ENCODE results near the gene COL6A1.
"Not testable (repeated sequence)": the region's sequence is repeated elsewhere in the genome, so short reads cannot be mapped to it uniquely, and the experiment has no call there.

COL6A1 gene

DNA sequence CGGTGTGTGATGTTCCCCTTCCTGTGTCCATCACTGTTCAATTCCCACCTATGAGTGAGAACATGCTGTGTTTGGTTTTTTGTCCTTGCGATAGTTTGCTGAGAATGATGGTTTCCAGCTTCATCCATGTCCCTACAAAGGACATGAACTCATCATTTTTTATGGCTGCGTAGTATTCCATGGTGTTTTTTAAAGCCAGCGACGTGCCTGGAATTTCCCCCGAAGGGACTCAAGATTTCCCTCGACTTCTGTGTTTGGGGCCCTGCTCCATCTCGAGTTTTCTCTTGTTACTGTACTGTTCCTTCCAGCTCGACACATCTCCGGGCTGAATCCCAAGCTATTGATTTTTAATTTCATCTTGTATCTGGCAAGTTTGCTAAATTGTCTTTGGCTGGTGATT lies 29.0 kb upstream of the COL6A1 start:
- H3K4me3 ChIP-seq (ENCODE audit: control insufficient read depth in 1 of 7, extremely low read depth in 1 of 7, insufficient read depth in 4 of 7, low read depth in 2 of 7, low read length in 6 of 7); POLR2A ChIA-PET; DNase-seq; H3K9me3 ChIP-seq (ENCODE audit: control extremely low read depth in 1 of 5, control insufficient read depth in 4 of 5, insufficient read depth in 2 of 5, low read depth in 1 of 5, low read length in 4 of 5); H3K4me1 ChIP-seq (ENCODE audit: control extremely low read depth in 1 of 4, control insufficient read depth in 4 of 4, insufficient read depth in 4 of 4, low read length in 3 of 4); H3K36me3 ChIP-seq (ENCODE audit: control insufficient read depth in 4 of 4, insufficient read depth in 4 of 4, low read length in 3 of 4); H3K27ac ChIP-seq (ENCODE audit: insufficient read depth in 1 of 2, low read depth in 1 of 2, low read length in 2 of 2, poor library complexity in 1 of 2, severe bottlenecking in 2 of 2): not testable (repeated sequence)
- peaks cover 0 to 26% (median 3%) of the 10 kb centered on the region in 5 experiments for H3K27me3 ChIP-seq (replicated peaks in 2 of 5; ENCODE audit: control insufficient read depth in 4 of 5, insufficient read depth in 5 of 5, low read length in 4 of 5)
- WGBS (ENCODE audit: insufficient coverage) = 88% methylated on average over 8 of the region's 10 CpGs
- CTCF ChIA-PET = interaction anchor here (0.6 kb wide), 1 partner anchor 18 kb away, joined by 3 read pairs; no protein-coding TSS in a partner anchor

DNA sequence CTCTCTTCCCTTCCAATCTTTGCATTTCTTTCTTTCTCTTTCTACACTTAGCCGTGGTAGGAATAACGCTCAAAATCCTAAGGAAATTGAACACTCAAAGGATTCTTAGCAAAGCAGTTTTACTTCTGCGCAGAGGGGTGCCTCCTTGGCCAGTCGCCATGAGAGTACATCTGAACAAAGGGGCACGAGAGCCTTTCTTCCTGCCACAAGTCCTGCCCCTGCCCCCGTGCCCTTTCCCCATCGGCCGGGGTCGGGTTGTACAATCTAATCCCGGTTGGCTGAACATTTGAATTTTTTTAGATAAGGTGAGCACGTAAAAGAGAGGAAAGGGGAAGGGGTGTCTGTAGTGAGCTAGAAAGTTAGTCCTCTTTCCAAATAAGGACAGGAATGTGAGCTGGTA lies 28.6 kb upstream of the COL6A1 start:
- Histone ChIP-seq H3K4me1 (ENCODE audit: control extremely low read depth in 1 of 4, control insufficient read depth in 4 of 4, insufficient read depth in 4 of 4, low read length in 3 of 4) (no peaks in the 10 kb centered on the region), H3K27ac (ENCODE audit: insufficient read depth in 1 of 2, low read depth in 1 of 2, low read length in 2 of 2, poor library complexity in 1 of 2, severe bottlenecking in 2 of 2) (no peak overlapping the region), H3K9me3 (ENCODE audit: control extremely low read depth in 1 of 5, control insufficient read depth in 4 of 5, insufficient read depth in 2 of 5, low read depth in 1 of 5, low read length in 4 of 5) (peaks cover 0 to under 1% (median 0%) of the 10 kb centered on the region in 5 experiments), H3K4me3 (ENCODE audit: control insufficient read depth in 1 of 7, extremely low read depth in 1 of 7, insufficient read depth in 4 of 7, low read depth in 2 of 7, low read length in 6 of 7) (no peak overlapping the region), H3K36me3 (ENCODE audit: control insufficient read depth in 4 of 4, insufficient read depth in 4 of 4, low read length in 3 of 4) (no peaks in the 10 kb centered on the region), H3K27me3 (replicated peaks in 2 of 5; ENCODE audit: control insufficient read depth in 4 of 5, insufficient read depth in 5 of 5, low read length in 4 of 5) (peaks cover 0 to 23% (median 3%) of the 10 kb centered on the region in 5 experiments)
- ChIA-PET CTCF (interaction anchor here (0.6 to 1.4 kb wide), 2 partner anchors 18 to 19 kb away, joined by 3 to 4 read pairs; no protein-coding TSS in a partner anchor), POLR2A (no interaction called here)
- WGBS (ENCODE audit: insufficient coverage) = 81% methylated on average over 8 of the region's 11 CpGs
- no peak for DNase-seq

DNA sequence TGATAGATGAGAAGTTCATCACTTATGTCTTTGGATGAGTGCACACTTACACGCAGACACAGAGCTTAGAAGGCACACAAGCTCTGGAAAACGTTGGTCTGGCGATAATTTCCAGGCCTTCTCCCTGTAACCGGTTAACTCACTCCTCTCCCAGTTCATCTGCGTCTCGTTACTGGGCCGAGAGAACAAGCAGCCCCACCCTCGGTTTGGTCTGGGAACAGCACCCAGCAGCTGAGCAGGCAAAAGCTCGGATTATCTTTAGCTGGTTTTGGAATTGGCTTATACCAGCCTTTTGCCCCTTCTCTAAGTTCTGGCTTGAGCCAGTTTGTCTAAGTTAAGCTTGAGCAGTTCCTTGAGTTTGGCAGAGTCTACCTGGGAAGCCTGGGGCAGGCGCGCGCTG lies 27.3 kb upstream of the COL6A1 start:
- H3K9me3 ChIP-seq (ENCODE audit: control extremely low read depth in 1 of 5, control insufficient read depth in 4 of 5, insufficient read depth in 2 of 5, low read depth in 1 of 5, low read length in 4 of 5) = no peaks in the 10 kb centered on the region
- H3K27ac ChIP-seq (ENCODE audit: insufficient read depth in 1 of 2, low read depth in 1 of 2, low read length in 2 of 2, poor library complexity in 1 of 2, severe bottlenecking in 2 of 2) = no peak overlapping the region
- H3K36me3 ChIP-seq (ENCODE audit: control insufficient read depth in 4 of 4, insufficient read depth in 4 of 4, low read length in 3 of 4) = no peaks in the 10 kb centered on the region
- H3K4me3 ChIP-seq (ENCODE audit: control insufficient read depth in 1 of 7, extremely low read depth in 1 of 7, insufficient read depth in 4 of 7, low read depth in 2 of 7, low read length in 6 of 7) = no peak overlapping the region
- WGBS (ENCODE audit: insufficient coverage) = 86% methylated on average over 8 of the region's 12 CpGs
- ChIA-PET CTCF (interaction anchor here (1.4 kb wide), 1 partner anchor 18 kb away, joined by 4 read pairs; no protein-coding TSS in a partner anchor), POLR2A (interaction anchor here (0.6 kb wide), 1 partner anchor 119 kb away, joined by 4 read pairs; no protein-coding TSS in a partner anchor)
- H3K27me3 ChIP-seq (replicated peaks in 2 of 5; ENCODE audit: control insufficient read depth in 4 of 5, insufficient read depth in 5 of 5, low read length in 4 of 5) = peaks cover 0 to 23% (median 4%) of the 10 kb centered on the region in 5 experiments
- DNase-seq = no peak
- H3K4me1 ChIP-seq (ENCODE audit: control extremely low read depth in 1 of 4, control insufficient read depth in 4 of 4, insufficient read depth in 4 of 4, low read length in 3 of 4) = no peaks in the 10 kb centered on the region

DNA sequence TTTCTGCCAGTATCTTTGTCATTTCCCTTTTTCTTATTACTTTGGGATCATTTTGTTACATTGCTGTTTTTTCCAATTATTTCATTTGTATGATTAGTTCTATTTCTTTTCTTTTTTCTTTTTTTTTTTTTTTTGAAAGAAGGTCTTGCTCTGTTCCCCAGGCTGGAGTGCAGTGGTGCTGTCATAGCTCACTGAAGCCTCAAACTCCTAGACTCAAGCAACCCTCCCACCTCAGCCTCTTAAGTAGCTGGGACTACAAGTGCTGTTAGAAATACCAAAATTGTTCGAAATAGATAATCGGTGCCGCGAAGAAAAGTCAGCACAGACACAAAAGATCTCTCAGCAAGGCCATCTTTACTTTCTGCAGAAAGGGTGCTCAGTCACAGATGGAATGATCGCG lies 26.6 kb upstream of the COL6A1 start:
- Histone ChIP-seq H3K27me3 (replicated peaks in 2 of 5; ENCODE audit: control insufficient read depth in 4 of 5, insufficient read depth in 5 of 5, low read length in 4 of 5) (peaks cover 0 to 24% (median 4%) of the 10 kb centered on the region in 5 experiments), H3K36me3 (ENCODE audit: control insufficient read depth in 4 of 4, insufficient read depth in 4 of 4, low read length in 3 of 4) (no peaks in the 10 kb centered on the region), H3K9me3 (ENCODE audit: control extremely low read depth in 1 of 5, control insufficient read depth in 4 of 5, insufficient read depth in 2 of 5, low read depth in 1 of 5, low read length in 4 of 5) (no peaks in the 10 kb centered on the region), H3K4me3 (ENCODE audit: control insufficient read depth in 1 of 7, extremely low read depth in 1 of 7, insufficient read depth in 4 of 7, low read depth in 2 of 7, low read length in 6 of 7) (no peak overlapping the region), H3K27ac (ENCODE audit: insufficient read depth in 1 of 2, low read depth in 1 of 2, low read length in 2 of 2, poor library complexity in 1 of 2, severe bottlenecking in 2 of 2) (no peak overlapping the region), H3K4me1 (ENCODE audit: control extremely low read depth in 1 of 4, control insufficient read depth in 4 of 4, insufficient read depth in 4 of 4, low read length in 3 of 4) (no peaks in the 10 kb centered on the region)
- CTCF ChIA-PET = no interaction called here
- POLR2A ChIA-PET = no interaction called here
- WGBS (ENCODE audit: insufficient coverage) = 98% methylated on average over 6 of the region's 6 CpGs
- no peak for DNase-seq

DNA sequence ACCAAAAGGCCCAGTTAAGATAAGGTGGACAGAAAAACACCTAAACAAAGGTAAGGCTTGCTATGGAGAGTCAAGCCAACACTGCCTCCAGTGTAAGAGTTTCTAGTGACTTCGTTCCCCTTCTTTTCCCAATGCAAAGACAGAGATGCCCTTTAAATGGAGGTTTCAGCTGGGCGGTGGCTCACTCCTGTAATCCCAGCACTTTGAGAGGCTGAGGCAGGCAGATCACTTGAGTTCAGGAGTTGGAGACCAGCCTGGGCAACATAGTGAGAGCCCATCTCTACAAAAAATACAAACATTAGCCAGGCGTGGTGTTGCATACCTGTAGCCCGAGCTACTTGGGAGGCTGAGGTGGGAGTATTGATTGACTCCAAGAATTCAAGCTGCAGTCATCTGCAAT lies 24.0 kb upstream of the COL6A1 start:
- peaks cover 0 to 12% (median 4%) of the 10 kb centered on the region in 5 experiments for H3K27me3 ChIP-seq (replicated peaks in 2 of 5; ENCODE audit: control insufficient read depth in 4 of 5, insufficient read depth in 5 of 5, low read length in 4 of 5)
- CTCF ChIA-PET = no interaction called here

DNA sequence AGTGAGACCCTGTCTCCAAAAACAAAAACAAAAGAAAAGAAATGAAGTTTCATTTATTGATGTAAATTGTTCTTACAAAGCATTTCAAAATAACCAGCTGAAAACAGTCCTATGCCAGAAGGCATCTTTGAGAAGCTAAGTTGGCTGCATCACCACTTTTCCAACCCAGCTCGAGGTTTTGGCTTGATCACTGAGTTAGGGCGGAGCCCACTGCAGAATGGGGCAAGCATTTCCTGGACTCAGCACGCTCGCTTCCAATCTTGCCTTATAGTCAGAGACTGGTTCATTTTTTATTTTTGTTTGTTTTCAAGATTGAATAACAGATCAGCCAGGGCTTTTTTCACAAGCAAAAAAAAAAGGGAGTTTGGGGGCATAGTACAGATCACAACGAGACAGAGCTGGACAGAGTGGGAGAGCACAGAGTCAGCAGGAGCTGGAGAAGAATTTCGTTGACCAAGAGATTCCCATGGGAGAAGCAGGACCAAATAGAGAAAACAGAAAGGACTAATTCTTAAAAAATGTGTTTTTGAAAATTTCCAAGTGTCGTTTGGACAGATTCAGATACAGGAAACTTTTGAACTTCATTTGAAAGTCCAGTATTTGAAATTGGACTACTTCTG lies 23.5 kb upstream of the COL6A1 start:
- peaks cover 0 to 12% (median 4%) of the 10 kb centered on the region in 5 experiments for H3K27me3 ChIP-seq (replicated peaks in 2 of 5; ENCODE audit: control insufficient read depth in 4 of 5, insufficient read depth in 5 of 5, low read length in 4 of 5)
- WGBS (ENCODE audit: insufficient coverage) = 77% methylated on average over 6 of the region's 7 CpGs
- ChIA-PET CTCF (interaction anchor here (1.2 to 1.3 kb wide), 2 partner anchors 12 to 35 kb away, joined by 3 read pairs; no protein-coding TSS in a partner anchor), POLR2A (no interaction called here)
- no peak for DNase-seq
- no peak overlapping the region for H3K4me3 ChIP-seq (ENCODE audit: control insufficient read depth in 1 of 7, extremely low read depth in 1 of 7, insufficient read depth in 4 of 7, low read depth in 2 of 7, low read length in 6 of 7)
- H3K4me1 ChIP-seq (ENCODE audit: control extremely low read depth in 1 of 4, control insufficient read depth in 4 of 4, insufficient read depth in 4 of 4, low read length in 3 of 4) = no peaks in the 10 kb centered on the region
- H3K27ac ChIP-seq (ENCODE audit: insufficient read depth in 1 of 2, low read depth in 1 of 2, low read length in 2 of 2, poor library complexity in 1 of 2, severe bottlenecking in 2 of 2) = no peak overlapping the region
- H3K9me3 ChIP-seq (ENCODE audit: control extremely low read depth in 1 of 5, control insufficient read depth in 4 of 5, insufficient read depth in 2 of 5, low read depth in 1 of 5, low read length in 4 of 5) = peaks cover 0 to 7% (median 2%) of the 10 kb centered on the region in 5 experiments
- no peaks in the 10 kb centered on the region for H3K36me3 ChIP-seq (ENCODE audit: control insufficient read depth in 4 of 4, insufficient read depth in 4 of 4, low read length in 3 of 4)

More for the DNA sequence above, 24.0 kb upstream of the COL6A1 start:
- Histone ChIP-seq H3K36me3 (ENCODE audit: control insufficient read depth in 4 of 4, insufficient read depth in 4 of 4, low read length in 3 of 4) (no peaks in the 10 kb centered on the region), H3K27ac (ENCODE audit: insufficient read depth in 1 of 2, low read depth in 1 of 2, low read length in 2 of 2, poor library complexity in 1 of 2, severe bottlenecking in 2 of 2) (no peak overlapping the region), H3K4me1 (ENCODE audit: control extremely low read depth in 1 of 4, control insufficient read depth in 4 of 4, insufficient read depth in 4 of 4, low read length in 3 of 4) (no peaks in the 10 kb centered on the region), H3K9me3 (ENCODE audit: control extremely low read depth in 1 of 5, control insufficient read depth in 4 of 5, insufficient read depth in 2 of 5, low read depth in 1 of 5, low read length in 4 of 5) (peaks cover 0 to 7% (median 2%) of the 10 kb centered on the region in 5 experiments), H3K4me3 (ENCODE audit: control insufficient read depth in 1 of 7, extremely low read depth in 1 of 7, insufficient read depth in 4 of 7, low read depth in 2 of 7, low read length in 6 of 7) (no peak overlapping the region)
- no peak for DNase-seq
- POLR2A ChIA-PET = no interaction called here
- WGBS (ENCODE audit: insufficient coverage) = 100% methylated on average over 1 of the region's 4 CpGs

DNA sequence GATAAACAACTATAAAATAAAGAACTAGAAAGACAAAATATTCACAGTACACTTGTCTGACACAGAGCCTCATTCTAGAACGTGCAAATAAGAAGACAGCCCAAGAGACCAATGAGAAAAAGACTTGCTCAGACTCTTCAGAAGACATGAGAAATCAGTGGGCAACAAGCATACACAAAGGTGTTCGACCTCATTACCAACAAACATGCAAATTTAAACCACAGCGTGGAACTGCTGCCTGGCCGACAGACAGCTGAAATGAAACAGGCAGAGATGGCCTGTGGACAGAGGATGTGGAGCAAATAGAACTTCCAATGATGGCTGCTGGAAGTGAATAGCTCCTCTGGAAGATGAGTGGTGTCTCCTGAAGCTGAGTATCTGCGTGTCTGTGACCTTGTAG lies 22.4 kb upstream of the COL6A1 start:
- no peak overlapping the region for H3K4me3 ChIP-seq (ENCODE audit: control insufficient read depth in 1 of 7, extremely low read depth in 1 of 7, insufficient read depth in 4 of 7, low read depth in 2 of 7, low read length in 6 of 7)
- H3K27ac ChIP-seq (ENCODE audit: insufficient read depth in 1 of 2, low read depth in 1 of 2, low read length in 2 of 2, poor library complexity in 1 of 2, severe bottlenecking in 2 of 2) = no peak overlapping the region
- WGBS (ENCODE audit: insufficient coverage) = 81% methylated on average over 5 of the region's 5 CpGs
- CTCF ChIA-PET = interaction anchor here (1.2 to 1.3 kb wide), 2 partner anchors 10 to 36 kb away, joined by 3 read pairs; no protein-coding TSS in a partner anchor
- POLR2A ChIA-PET = no interaction called here
- H3K27me3 ChIP-seq (replicated peaks in 2 of 5; ENCODE audit: control insufficient read depth in 4 of 5, insufficient read depth in 5 of 5, low read length in 4 of 5) = peaks cover 0 to 8% (median 4%) of the 10 kb centered on the region in 5 experiments
- no peaks in the 10 kb centered on the region for H3K36me3 ChIP-seq (ENCODE audit: control insufficient read depth in 4 of 4, insufficient read depth in 4 of 4, low read length in 3 of 4)
- H3K9me3 ChIP-seq (ENCODE audit: control extremely low read depth in 1 of 5, control insufficient read depth in 4 of 5, insufficient read depth in 2 of 5, low read depth in 1 of 5, low read length in 4 of 5) = peaks cover 0 to 8% (median 7%) of the 10 kb centered on the region in 5 experiments
- no peaks in the 10 kb centered on the region for H3K4me1 ChIP-seq (ENCODE audit: control extremely low read depth in 1 of 4, control insufficient read depth in 4 of 4, insufficient read depth in 4 of 4, low read length in 3 of 4)
- no peak for DNase-seq
